NCI-H460 (cell line): ENCODE measurements around the gene E2F4. TPM values are rescaled to one million over a fixed set of nuclear protein-coding genes. Genes with fewer than 3 reads are reported as not detected.

ENCODE experiments used
- DNase-seq: peaks from one replicate; pipeline ENCODE4 v3.0.0-alpha.2; 2016; ENCODE audit warnings: low read depth; ENCODE audit errors: extremely low read depth
- total RNA-seq: library from RNA; depleted of rRNA; stranded (reverse); fragments of >200 nt; shearing (Covaris generic); gene quantifications from 2 replicates; pipeline ENCODE4 v1.2.3, GENCODE V29; 2014

The E2F4 gene
- total RNA-seq, 1 experiment from 2014 or later: 122 TPM

GRCh38 chr16:67157106-67157748, 34.7 kb upstream of the E2F4 start:
- DNase-seq: no peak

DNA sequence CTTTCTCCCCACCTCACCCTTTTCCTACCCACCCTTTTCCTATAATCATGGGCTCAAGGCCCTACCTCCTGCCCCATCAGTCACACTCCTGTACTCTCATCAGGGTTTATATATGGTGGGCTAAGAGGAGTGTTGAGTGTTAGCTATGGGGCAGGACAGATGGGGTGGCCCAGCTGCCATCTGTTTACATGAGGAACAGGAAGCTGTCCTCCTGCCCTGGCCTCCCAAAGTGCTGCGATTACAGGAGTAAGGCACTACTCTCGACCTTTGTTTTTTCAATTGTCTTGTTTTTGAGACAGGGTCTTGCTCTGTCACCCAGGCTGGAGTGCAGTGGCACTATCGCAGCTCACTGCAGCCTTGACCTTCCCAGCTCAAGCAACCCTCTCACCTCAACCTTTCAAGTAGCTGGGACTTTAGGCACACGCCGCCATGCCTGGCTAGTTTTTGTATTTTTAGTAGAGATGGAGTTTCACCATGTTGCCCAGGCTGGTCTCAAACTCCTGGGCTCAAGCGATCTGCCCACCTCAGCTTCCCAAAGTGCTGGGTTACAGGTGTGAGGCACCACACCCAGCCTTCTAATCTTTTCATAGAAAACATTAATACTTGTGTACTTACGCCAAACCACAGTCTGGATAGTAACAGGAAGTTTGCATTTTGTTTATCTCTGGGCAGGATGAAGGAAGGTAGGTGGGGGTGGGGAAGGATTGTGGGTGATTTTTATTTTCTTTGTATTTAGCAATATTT, 33.9 kb upstream of the E2F4 start:
- DNase-seq: no peak

- no peak for DNase-seq
Observed at GRCh38 chr16:67158637-67159600, 33.0 kb upstream of the E2F4 start.

- no peak for DNase-seq
Observed at GRCh38 chr16:67161595-67162058, 30.3 kb upstream of the E2F4 start.

DNA sequence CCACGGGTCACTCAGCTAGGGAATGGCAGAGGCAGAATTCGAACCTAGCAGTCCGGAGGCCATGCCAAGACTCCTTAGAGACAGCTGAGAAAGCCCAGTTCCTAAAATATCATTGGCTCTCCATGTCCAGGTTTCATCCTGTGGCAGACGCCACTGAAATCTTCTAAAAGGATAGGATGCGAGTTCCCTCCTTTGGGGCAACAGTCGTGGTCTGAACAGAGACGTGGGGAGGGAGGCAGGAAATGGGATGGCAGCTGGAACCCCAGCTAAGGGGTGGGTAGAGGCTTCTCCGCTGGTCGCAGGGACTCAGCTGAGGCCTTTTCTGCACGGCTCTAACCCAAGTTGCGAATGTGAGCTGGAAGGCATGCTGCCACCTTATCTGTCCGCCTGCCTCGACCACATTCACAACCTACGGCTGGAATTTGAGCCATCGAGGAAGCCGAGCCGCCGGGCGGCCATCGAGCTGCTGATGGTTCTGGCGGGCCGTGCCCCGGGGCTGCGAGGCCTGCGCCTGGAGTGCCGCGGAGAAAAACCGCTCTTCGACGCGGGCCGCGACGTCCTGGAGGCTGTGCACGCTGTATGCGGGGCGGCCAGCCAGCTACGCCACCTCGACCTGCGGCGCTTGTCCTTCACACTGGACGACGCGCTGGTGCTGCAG, 29.3 kb upstream of the E2F4 start:
- DNase-seq: no peak

- DNase-seq: no peak
Observed at GRCh38 chr16:67163164-67163998, 28.6 kb upstream of the E2F4 start.

- peak; percentile 80 for DNase-seq
Observed at GRCh38 chr16:67163999-67164558, 27.9 kb upstream of the E2F4 start.

DNA sequence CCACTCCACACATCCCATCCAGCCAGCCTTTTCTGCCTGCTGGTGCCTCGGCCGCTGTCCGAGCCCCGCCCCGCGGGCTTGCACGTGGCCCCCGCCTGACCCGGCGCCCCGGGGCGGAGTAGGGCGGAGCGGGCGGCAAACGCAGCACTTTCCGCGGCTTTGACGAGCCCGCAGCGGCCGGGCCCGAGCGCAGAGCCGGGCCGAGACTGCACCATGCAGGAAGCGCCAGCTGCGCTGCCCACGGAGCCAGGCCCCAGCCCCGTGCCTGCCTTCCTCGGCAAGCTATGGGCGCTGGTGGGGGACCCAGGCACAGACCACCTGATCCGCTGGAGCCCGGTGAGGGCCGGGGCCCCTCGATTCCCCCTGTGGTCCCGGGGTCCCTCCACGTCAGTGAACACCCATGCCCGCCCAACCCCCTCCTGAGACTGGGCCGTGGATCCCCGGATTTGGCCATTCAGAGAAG, 27.3 kb upstream of the E2F4 start, which contains the start of gene HSF4:
TSS of gene HSF4 (plus strand) at position 147 of the 463 bp plus-strand sequence. CDS start at position 214, 67 bp downstream.
- peak; percentile 74 for DNase-seq

DNA sequence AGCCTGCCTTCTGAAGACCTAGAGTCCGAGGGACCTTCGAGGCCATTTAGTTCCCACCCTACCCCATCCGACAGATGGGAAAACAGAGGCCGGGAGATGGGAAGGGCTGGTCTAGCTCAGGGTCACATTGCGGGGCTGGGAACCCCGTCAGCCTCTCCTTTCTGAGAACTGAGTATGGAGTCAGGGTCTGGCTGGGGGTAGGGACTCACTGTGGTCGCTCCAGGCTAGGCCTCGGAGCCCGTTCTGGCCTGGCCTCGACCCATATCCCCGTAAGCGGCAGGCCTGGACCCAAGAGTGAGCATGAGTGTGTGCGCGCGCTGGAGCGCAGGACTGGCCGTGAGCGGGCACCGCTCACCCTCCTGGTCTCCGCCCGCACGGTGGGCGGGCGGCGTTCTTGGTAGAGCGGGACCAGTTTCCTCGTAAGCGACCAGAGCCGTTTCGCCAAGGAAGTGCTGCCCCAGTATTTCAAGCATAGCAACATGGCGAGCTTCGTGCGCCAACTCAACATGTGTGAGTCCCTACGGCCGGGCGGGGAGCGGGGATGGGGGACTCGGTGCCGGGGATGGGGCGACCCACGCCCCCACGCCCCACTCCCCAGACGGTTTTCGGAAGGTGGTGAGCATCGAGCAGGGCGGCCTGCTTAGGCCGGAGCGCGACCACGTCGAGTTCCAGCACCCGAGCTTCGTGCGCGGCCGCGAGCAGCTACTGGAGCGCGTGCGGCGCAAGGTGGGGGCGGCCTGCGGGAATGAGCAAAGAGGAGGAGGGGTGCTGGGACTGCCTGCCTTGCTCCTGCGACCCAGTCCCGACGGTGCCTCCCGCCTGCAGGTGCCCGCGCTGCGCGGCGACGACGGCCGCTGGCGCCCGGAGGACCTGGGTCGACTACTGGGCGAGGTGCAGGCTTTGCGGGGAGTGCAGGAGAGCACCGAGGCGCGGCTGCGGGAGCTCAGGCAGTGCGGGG, 26.6 kb upstream of the E2F4 start:
- DNase-seq: no peak

DNA sequence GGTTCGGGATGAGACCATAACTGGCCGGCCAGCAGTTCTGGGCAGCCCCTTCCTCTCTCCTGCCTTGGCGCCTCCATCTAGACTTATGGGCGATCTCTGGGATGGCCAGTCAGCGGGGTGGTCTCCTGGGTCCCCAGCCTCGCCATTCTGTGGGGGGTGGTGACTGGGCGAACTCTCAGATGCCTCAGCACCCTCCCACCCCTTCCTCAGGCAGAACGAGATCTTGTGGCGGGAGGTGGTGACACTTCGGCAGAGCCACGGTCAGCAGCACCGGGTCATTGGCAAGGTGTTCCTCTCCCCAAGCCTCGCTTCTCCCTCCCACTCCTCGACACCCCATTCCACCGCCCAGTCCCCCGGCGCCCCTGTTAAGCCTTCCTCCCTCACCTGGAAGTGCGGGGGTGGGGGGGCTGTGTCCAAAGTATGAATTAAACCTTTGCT, 25.8 kb upstream of the E2F4 start:
- no peak for DNase-seq

DNA sequence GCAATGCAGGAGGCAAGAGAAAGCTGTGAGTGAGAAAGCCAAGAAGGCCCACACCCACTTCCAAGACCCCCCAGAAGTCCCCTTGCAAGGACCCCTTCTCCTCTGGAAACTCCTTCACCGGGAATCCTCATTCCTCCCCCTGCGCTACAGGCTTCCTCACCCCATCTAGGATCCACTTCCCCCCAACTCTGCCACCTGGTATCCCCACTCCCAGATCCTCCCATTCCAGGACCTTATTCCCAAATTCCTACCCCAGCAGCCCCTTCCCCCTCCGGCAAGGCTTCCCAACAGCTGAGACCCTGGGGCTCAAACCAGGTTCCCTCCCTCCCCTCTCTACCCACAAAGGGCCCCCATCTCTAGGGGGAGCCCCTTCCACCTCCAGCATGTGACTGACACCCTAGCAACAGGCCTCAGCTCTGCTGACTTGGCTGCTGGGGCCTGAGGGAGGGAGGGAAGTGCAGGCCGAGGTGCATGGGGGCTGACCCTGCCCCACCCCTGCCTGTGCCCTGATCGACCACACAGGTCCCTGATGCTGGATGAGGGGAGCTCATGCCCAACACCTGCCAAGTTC, 25.3 kb upstream of the E2F4 start:
- no peak for DNase-seq

DNA sequence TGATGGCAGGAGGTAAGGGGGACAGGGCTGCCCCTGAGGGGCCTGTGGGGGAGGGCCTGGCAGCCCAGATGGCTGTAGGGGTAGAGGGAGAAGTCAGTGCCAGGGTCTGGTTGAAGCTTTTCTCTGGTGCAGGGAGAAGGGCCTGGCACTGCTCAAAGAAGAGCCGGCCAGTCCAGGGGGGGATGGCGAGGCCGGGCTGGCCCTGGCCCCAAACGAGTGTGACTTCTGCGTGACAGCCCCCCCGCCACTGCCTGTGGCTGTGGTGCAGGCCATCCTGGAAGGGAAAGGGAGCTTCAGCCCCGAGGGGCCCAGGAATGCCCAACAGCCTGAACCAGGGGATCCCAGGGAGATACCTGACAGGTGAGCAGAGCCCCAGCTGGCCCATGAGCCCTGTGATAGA, 24.4 kb upstream of the E2F4 start:
- DNase-seq: no peak

DNA sequence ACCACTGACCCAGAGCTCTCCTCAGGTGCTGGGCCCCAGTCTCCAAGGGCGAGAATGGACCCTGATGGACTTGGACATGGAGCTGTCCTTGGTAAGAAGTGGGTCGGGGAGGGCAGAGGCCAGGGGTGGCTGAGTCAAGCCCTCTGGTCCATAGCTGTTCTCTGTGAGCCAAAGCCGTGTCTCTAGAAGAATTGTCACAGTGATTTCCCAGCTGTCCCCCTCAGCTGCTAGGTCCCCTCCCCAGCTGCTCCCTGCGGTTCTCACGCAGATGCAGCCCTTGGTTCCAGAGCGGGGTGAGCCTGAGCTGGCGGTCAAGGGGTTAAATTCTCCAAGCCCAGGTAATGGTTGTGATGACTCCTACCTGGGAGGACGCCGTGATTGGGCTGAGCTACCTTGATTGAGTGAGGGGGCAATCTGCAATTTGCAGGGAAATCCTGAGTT, 22.9 kb upstream of the E2F4 start:
- DNase-seq: no peak

- no peak for DNase-seq
Observed at GRCh38 chr16:67169642-67170167, 22.2 kb upstream of the E2F4 start.

- peak; percentile 91 for DNase-seq
Observed at GRCh38 chr16:67170168-67170948, 21.6 kb upstream of the E2F4 start, which contains the start of gene NOL3. NOL3 (plus strand) TSS chr16:67170538.

GRCh38 chr16:67170949-67171649, 20.9 kb upstream of the E2F4 start:
- DNase-seq: no peak
